ENCODE results near the gene PRIM2.

GRCh38 chr6:57315851-57316250 is 1.6 kb upstream of the PRIM2 start:
- TF ChIP-seq CTCF (IDR thresholded peaks at IDR 0.05; ENCODE audit: low read length) (no peak), EZH2 (optimal IDR thresholded peaks at IDR 0.05; ENCODE audit: low read depth, low read length) (no peak), EZH2phosphoT487 (IDR thresholded peaks at IDR 0.05; ENCODE audit: low read length) (no peak)
